CD4-positive, alpha-beta T cell treated with Interleukin-6 for 4 hours (primary cell): ENCODE data around the gene PDGFD.
"Not testable (repeated sequence)": the region's sequence is repeated elsewhere in the genome, so short reads cannot be mapped to it uniquely, and the experiment has no call there.

ENCODE experiments used
- DNase-seq: peaks from one replicate; pipeline ENCODE4 v3.0.0-alpha.2; 2020; ENCODE audit warnings: mixed read lengths

PDGFD gene

DNA sequence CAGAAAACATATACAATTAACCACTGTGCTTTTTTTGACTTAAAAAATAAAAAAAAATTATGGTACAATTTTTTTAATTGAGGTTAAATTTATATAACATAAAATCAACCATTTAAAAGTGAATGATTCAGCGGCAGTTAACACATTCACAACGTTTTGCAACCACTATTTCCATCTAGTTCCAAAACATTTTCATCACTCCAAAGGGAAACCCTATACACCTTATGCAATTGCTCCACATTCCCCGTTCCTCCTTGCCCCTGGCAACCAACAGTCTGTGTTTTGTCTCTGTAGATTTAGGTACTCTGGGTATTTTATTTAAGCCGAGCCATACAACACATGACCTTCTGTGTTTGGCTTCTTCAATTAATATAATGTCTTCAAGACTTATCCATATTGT lies 112.2 kb downstream of the PDGFD start:
- DNase-seq: no peak

GRCh38 chr11:104049116-104049515 lies 114.8 kb downstream of the PDGFD start:
- no peak for DNase-seq

GRCh38 chr11:104046858-104047257 lies 117.1 kb downstream of the PDGFD start:
- not testable (repeated sequence) for DNase-seq

GRCh38 chr11:104046331-104046730 lies 117.6 kb downstream of the PDGFD start:
- no peak for DNase-seq

DNA sequence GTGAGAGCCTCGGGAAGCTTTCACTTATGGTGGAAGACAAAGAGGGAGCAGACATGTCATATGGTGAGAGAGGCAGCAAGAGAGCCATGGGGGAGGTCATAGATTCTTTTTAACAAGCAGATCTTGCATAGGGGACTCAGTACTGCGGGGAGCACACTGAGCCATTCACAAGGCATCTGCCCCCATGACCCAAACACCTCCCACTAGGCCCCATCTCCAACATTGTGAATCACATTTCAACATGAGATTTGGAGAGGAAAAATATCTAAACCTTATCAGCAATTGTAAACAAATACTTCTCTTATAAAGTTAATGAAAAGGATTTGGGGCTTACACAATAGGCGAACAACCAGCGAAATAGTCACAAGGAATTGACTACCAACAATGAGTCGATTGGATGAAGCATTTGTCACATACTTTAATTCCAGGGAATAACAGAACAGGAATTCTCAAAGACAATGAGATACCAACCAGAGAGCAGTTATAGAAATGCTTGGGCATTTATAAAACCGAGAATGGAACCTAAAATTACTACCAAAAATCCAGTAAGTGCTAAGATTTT lies 120.2 kb downstream of the PDGFD start:
- DNase-seq: no peak

GRCh38 chr11:104043142-104043541 lies 120.8 kb downstream of the PDGFD start:
- DNase-seq: no peak

GRCh38 chr11:104041792-104042191 lies 122.2 kb downstream of the PDGFD start:
- DNase-seq: no peak

DNA sequence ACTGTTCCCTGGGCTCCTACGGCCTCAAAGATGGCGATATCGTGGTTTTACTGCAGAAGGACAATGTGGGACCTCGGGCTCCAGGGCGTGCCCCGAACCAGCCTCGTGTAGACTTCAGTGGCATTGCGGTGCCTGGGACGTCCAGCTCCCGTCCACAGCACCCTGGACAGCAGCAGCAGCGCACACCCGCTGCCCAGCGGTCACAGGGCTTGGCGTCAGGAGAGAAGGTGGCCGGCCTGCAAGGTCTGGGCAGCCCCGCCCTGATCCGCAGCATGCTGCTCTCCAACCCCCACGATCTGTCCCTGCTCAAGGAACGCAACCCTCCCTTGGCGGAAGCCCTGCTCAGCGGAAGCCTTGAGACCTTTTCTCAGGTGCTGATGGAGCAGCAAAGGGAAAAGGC lies 127.0 kb downstream of the PDGFD start:
- no peak for DNase-seq

DNA sequence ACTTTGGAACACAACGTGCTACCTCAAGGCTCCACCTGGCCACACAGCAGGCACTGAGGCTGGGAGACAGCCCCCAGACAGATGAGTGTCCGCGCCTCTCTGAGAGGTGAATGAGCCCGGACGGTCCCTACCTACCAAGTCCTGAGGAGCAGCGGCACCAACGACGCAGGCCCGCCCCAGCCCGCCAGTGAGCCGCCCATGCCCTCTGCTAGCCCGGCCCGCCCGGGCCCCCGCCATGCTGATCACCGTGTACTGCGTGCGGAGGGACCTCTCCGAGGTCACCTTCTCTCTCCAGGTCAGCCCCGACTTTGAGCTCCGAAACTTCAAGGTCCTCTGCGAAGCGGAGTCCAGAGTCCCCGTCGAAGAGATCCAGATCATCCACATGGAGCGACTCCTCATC lies 127.4 kb downstream of the PDGFD start, which contains the start of gene DDI1:
TSS of gene DDI1 (plus strand) at position 53 of the 400 bp plus-strand sequence. CDS start at position 236, 183 bp downstream.
- DNase-seq: no peak

GRCh38 chr11:104033561-104033960 lies 130.4 kb downstream of the PDGFD start:
- DNase-seq: no peak

GRCh38 chr11:104033134-104033533 lies 130.8 kb downstream of the PDGFD start:
- no peak for DNase-seq

- no peak for DNase-seq
Measured at GRCh38 chr11:104028476-104029263, 135.3 kb downstream of the PDGFD start.

DNA sequence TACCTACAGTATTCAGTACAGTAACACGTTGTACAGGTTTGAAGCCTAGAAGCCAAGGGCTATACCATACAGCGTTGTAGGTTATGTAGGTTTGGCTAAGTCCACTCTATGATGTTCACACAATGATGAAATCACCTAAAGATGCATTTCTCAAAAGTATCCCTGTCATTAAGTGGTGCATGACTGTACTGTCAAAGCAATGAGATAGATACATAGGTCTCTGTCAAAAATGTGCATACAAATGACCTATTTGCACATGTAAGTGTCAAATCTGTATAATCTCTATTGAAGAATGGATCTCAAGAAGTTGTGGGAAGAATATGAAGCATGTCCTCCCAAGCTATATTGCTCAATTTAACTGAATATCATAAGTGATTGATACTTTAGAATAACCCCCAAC lies 139.4 kb downstream of the PDGFD start:
- no peak for DNase-seq

GRCh38 chr11:104015649-104016415 lies 148.1 kb downstream of the PDGFD start:
- no peak for DNase-seq

- no peak for DNase-seq
Measured at GRCh38 chr11:104011044-104011443, 152.9 kb downstream of the PDGFD start.

DNA sequence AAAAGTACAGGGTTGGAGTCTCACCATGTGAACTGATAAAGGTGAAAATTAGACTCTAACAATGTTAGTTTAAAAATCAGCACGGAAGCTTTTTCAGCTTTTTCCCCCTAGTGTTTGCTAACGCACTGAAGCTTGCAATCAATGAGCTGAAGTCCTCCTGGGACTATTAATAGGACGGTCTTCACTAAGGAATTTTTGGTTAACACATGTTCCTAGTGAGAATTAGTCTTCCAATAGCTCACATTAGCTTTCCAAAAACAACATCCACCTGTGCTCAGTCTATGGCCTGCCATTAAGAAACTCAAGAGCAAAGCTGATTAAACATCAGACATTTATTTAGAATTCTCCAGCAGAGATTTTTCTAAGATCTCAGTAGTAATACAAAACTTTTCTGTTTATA lies 154.2 kb downstream of the PDGFD start:
- DNase-seq: no peak

DNA sequence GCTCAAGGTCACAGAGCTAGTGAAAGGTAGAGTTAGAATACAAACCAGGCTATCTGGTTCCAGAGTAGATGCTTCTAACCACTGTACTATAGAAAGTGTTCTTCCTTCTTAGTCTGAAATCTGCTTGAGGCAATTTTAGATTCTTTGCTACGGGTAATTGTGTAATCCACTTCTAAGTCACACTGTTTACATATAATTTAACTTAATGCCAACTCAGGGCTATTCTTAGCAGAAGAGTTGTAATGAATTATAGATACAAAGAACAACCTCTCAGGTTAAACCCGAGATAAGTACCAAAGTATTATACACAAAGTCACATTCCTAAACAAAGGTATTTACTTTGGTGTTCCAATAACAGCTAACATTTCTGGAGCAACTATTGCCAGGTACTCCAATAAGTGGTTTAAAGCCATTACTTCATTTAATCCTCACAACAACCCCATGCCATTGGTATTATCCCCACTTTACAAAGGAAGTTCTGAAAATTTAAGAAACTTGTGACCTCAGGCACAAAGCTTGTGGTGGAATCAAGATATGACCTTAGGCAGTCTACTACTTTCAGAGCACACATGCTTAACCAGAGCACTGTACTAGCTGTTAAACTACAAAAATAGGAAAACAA lies 158.6 kb downstream of the PDGFD start:
- no peak for DNase-seq

GRCh38 chr11:104003491-104003890 lies 160.5 kb downstream of the PDGFD start:
- no peak for DNase-seq

DNA sequence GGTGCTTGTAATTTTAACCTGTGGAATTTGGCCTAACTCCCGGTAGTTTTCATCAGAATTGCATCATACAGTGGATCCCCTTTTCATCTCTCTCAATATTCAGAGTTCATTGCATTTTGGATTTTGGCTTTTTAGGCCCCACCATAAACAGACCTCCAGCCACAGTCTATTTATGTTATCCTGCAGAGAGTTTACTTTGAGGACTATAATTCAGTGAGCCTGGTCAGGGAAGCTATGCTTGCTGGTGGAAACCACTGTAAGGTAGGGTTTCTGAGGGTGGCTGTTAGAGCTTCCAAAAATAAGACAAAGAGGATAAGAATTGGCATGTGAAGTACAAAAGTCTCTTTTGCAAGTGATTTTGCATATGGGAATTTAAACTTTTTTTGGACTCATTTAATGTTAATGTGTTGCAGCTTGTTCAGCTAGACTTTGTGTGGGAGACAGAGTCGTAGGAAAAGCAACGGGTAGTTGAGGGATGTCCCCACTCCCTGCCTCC lies 162.3 kb downstream of the PDGFD start:
- DNase-seq: no peak

DNA sequence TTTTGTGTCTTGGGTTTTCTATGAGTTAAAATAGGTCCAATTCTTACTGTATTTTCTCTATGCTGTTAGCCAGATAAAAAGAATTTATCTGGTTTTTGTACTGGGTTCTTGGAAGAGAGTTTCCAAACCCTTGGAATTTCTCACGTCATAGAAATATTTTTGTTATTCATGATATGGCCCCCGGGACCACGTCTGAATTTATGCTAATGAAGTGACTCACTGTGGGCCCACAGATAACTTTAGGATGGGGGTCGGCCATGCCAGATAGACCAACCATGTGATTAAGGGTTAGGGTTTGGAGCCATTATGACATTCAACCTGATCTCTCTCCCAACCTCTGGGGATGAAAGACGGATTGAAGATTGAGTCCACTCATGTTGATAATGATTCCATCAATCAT lies 163.1 kb downstream of the PDGFD start:
- DNase-seq: no peak

- no peak for DNase-seq
Measured at GRCh38 chr11:103998826-103999508, 165.0 kb downstream of the PDGFD start.

DNA sequence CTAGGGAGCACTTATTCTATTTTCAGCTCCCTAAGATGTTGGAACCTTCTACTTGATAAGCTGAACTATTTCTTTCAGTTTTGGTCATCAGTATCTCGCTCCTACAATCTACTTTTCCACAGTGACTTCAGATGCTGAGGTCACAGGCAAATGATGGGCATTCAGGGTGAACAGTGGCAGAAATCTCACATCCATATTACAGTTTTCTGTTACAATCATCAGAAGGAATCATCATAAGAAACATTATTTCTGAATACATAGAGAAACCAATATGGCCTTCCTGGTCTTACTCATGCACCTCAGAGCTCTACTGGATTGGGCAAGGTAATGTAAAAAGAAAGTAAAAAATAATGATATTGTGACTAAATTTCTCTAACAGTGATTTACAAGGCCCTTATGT lies 166.9 kb downstream of the PDGFD start:
- DNase-seq: no peak

- no peak for DNase-seq
Measured at GRCh38 chr11:103995896-103996295, 168.1 kb downstream of the PDGFD start.
